HG03060 (cell line): ENCODE results near the gene TROAP.
"Not testable (repeated sequence)": the region's sequence is repeated elsewhere in the genome, so short reads cannot be mapped to it uniquely, and the experiment has no call there.

Experiments used
- ATAC-seq: cut with Tn5 transposase; IDR thresholded peaks from one replicate; pipeline ENCODE4 v1.9.1; 2021; ENCODE audit warnings: low read depth, moderate number of reproducible peaks; ENCODE audit not compliant: unreplicated experiment

Gene TROAP

GRCh38 chr12:49294804-49295081 lies 28.3 kb upstream of the TROAP start:
- ATAC-seq: no peak

- no peak for ATAC-seq
Measured at GRCh38 chr12:49295082-49295936, 27.7 kb upstream of the TROAP start, which contains the start of gene PRPH. Gene PRPH (plus strand): TSS chr12:49295147. CDS start chr12:49295201, 54 bp downstream.

GRCh38 chr12:49296034-49296835 lies 26.8 kb upstream of the TROAP start:
- ATAC-seq: no peak

- ATAC-seq: no peak
Measured at GRCh38 chr12:49296836-49297694, 26.0 kb upstream of the TROAP start.

- ATAC-seq: no peak
Measured at GRCh38 chr12:49297695-49298060, 25.4 kb upstream of the TROAP start.

GRCh38 chr12:49298160-49298559 lies 24.9 kb upstream of the TROAP start:
- no peak for ATAC-seq

GRCh38 chr12:49301760-49302159 lies 21.3 kb upstream of the TROAP start:
- ATAC-seq: no peak

- no peak for ATAC-seq
Measured at GRCh38 chr12:49304161-49304560, 18.9 kb upstream of the TROAP start.

- ATAC-seq: no peak
Measured at GRCh38 chr12:49305762-49306510, 17.1 kb upstream of the TROAP start.

- ATAC-seq: no peak
Measured at GRCh38 chr12:49309386-49309785, 13.7 kb upstream of the TROAP start.

- not testable (repeated sequence) for ATAC-seq
Measured at GRCh38 chr12:49310451-49311000, 12.5 kb upstream of the TROAP start.

GRCh38 chr12:49314811-49315210 lies 8.2 kb upstream of the TROAP start:
- no peak for ATAC-seq

GRCh38 chr12:49317118-49317517 lies 5.9 kb upstream of the TROAP start:
- not testable (repeated sequence) for ATAC-seq

GRCh38 chr12:49320411-49321103 lies 2.5 kb upstream of the TROAP start:
- not testable (repeated sequence) for ATAC-seq

GRCh38 chr12:49322367-49322707 lies 718 bp upstream of the TROAP start:
- no peak for ATAC-seq

- ATAC-seq: no peak
Measured at GRCh38 chr12:49323524-49324097, 556 bp downstream of the TROAP start.

GRCh38 chr12:49325606-49326005 lies 2.6 kb downstream of the TROAP start:
- ATAC-seq: no peak

- ATAC-seq: no peak
Measured at GRCh38 chr12:49327368-49327767, 4.3 kb downstream of the TROAP start.

- ATAC-seq: no peak
Measured at GRCh38 chr12:49327887-49328286, 4.8 kb downstream of the TROAP start.
